Muscle of leg (tissue), 11 donors: Measurements from ENCODE around the gene C7orf57. TPM values are rescaled to one million over a fixed set of nuclear protein-coding genes. Genes with fewer than 3 reads are reported as not detected.

Experiments used
- DNase-seq: peaks from one replicate; pipeline ENCODE4 v3.0.0; 2013
- H3K27ac ChIP-seq: one replicate; pipeline ENCODE4 v1.5.1; 2013; ENCODE audit warnings: mild to moderate bottlenecking, low read length, control low read depth
- H3K27me3 ChIP-seq: one replicate; pipeline ENCODE4 v1.6.1; 2013; ENCODE audit warnings: low read length; ENCODE audit not compliant: control insufficient read depth, insufficient read depth
- H3K36me3 ChIP-seq: one replicate; pipeline ENCODE4 v1.6.1; 2013; ENCODE audit warnings: low read length; ENCODE audit not compliant: control insufficient read depth, insufficient read depth
- H3K4me1 ChIP-seq: one replicate; pipeline ENCODE4 v1.6.1; 2013; ENCODE audit warnings: low read length; ENCODE audit not compliant: control insufficient read depth, insufficient read depth
- H3K4me3 ChIP-seq: one replicate; pipeline ENCODE4 v1.5.1; 2013; ENCODE audit warnings: low read length, control low read depth
- H3K9me3 ChIP-seq: replicated peaks from 2 replicates; pipeline ENCODE4 v1.6.1; 2013; ENCODE audit warnings: low read depth, low read length; ENCODE audit not compliant: control insufficient read depth
- WGBS: methylation state at CpG from one replicate; pipeline ENCODE4 v1.1.5; 2013; ENCODE audit warnings: missing lambda C conversion rate; ENCODE audit not compliant: insufficient coverage; 5-methylcytosine and 5-hydroxymethylcytosine counted together
- polyA plus RNA-seq, 8 donors: library from polyadenylated mRNA; unstranded; fragments of 120-200 nt; gene quantifications; one replicate each; pipeline versions ENCODE4 v1.2.1 to v1.2.3, GENCODE V29; 2013; ENCODE audit warnings: inconsistent platforms in 1 of 8, low replicate concordance in 1 of 8; ENCODE audit not compliant: insufficient read length in 8 of 8, insufficient read depth in 1 of 8
- total RNA-seq: library from RNA; stranded (reverse); fragments of 120-200 nt; gene quantifications from one replicate; pipeline ENCODE4 v1.2.4, GENCODE V29; 2013

C7orf57 gene
- total and polyA plus RNA-seq, 9 donors = 0.09 to 0.17 (median 0.10) TPM; not detected in 3

- Histone ChIP-seq H3K9me3 (no peaks in the 10 kb centered on the region), H3K36me3 (no peaks in the 10 kb centered on the region), H3K4me1 (no peaks in the 10 kb centered on the region), H3K27ac (no peak overlapping the region), H3K27me3 (no peaks in the 10 kb centered on the region), H3K4me3 (no peak overlapping the region)
- WGBS = 89% methylated on average over 3 of the region's 8 CpGs
- DNase-seq = no peak
Observed at GRCh38 chr7:48048113-48048512, 12.8 kb downstream of the C7orf57 start.

DNA sequence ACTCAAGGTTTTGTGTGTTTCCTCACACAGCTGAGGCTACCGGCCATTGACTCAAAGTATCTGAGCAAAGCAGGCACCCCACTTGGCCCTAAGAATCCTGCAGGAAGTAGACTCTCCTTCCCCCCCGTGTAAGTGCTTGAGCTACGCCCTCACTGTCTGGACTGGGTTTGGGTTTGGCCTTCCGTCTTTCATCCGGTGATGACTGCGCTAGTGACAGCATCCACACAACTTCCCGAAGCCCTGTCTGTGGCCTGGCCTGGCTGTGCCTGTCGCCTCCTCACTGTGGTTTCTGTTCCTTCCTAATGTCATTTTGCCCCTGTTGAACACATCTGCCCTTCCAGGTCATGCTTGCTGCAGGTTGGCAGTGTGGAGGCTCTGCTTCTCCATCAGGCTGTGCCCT, 14.5 kb downstream of the C7orf57 start:
- Histone ChIP-seq H3K9me3 (no peaks in the 10 kb centered on the region), H3K36me3 (no peaks in the 10 kb centered on the region), H3K27me3 (no peaks in the 10 kb centered on the region), H3K4me3 (no peak overlapping the region), H3K27ac (no peak overlapping the region), H3K4me1 (no peaks in the 10 kb centered on the region)
- DNase-seq = no peak
- WGBS = 77% methylated on average over 7 of the region's 8 CpGs

DNA sequence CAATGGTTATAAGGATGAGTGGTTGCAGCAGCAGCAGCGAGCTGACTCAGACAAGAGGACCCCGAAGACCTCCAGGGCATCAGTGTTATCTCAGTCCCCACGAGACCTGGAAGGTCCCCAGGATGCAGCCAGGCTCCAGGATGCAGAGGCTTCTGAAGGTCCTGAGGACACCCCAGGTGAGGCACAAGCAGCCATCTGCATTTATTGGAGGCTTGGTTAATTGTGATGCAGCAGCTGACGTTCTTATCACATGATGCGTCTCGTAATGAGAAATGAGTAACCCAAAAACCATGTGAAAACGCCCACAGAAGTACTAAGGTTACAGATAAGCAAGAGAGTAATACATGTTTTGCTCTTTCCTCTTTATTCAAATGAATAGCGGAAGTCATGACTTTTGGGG, 17.4 kb downstream of the C7orf57 start:
- Histone ChIP-seq H3K27ac (no peak overlapping the region), H3K27me3 (no peaks in the 10 kb centered on the region), H3K4me1 (no peaks in the 10 kb centered on the region), H3K4me3 (no peak overlapping the region), H3K9me3 (no peaks in the 10 kb centered on the region), H3K36me3 (no peaks in the 10 kb centered on the region)
- DNase-seq = no peak
- 83% methylated on average over 6 of the region's 8 CpGs for WGBS

GRCh38 chr7:48053736-48054135, 18.4 kb downstream of the C7orf57 start:
- DNase-seq = no peak
- H3K36me3 ChIP-seq = no peaks in the 10 kb centered on the region
- no peak overlapping the region for H3K27ac ChIP-seq
- no peaks in the 10 kb centered on the region for H3K27me3 ChIP-seq
- H3K4me1 ChIP-seq = no peaks in the 10 kb centered on the region
- no peaks in the 10 kb centered on the region for H3K9me3 ChIP-seq
- no peak overlapping the region for H3K4me3 ChIP-seq
- 80% methylated on average over 1 of the region's 2 CpGs for WGBS

DNA sequence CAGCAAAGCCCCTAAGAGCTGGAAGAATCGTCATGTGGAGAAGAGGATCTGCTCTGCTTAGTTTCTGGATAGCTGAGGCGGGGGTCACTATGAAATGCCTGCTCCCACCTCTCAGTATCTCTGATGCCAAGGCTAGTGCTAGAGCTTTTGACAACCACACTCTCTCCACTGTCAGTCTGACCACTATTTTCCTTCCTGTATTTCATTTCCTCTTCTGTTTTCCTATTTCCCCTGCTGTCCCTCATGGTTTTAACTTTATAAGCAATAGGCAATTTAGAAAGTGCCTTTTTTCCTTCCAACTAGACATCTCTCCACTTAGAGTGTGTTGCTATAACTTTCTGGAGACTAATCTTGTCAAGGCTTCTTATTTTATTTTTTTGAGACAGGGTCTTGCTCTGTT, 23.6 kb downstream of the C7orf57 start:
- WGBS = no CpG with 5 or more reads among the region's 2 CpGs

DNA sequence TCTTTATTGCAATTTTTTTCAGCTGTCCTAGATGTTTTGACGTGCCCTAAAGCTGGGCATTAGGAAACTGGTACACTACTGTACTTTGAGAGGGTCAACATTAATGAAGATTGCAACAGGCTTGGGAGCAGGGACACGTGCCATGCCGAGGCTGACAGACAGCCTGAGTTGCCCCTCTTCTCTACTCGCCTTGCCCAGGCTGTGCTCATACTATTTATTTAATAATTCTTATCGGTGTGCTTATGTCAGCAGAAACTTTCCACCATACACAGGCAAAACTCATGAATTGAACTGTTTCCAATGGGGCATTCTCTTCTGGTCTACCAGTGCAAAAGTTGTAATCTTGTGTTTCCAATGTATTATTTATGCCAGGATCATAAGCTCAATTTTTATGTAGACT, 24.4 kb downstream of the C7orf57 start:
- no peaks in the 10 kb centered on the region for H3K27me3 ChIP-seq

More for the DNA sequence above, 23.6 kb downstream of the C7orf57 start:
- no peaks in the 10 kb centered on the region for H3K4me1 ChIP-seq
- no peaks in the 10 kb centered on the region for H3K36me3 ChIP-seq
- H3K4me3 ChIP-seq = no peak overlapping the region
- H3K9me3 ChIP-seq = no peaks in the 10 kb centered on the region
- no peak overlapping the region for H3K27ac ChIP-seq
- DNase-seq = peak; percentile 11
- H3K27me3 ChIP-seq = no peaks in the 10 kb centered on the region

DNA sequence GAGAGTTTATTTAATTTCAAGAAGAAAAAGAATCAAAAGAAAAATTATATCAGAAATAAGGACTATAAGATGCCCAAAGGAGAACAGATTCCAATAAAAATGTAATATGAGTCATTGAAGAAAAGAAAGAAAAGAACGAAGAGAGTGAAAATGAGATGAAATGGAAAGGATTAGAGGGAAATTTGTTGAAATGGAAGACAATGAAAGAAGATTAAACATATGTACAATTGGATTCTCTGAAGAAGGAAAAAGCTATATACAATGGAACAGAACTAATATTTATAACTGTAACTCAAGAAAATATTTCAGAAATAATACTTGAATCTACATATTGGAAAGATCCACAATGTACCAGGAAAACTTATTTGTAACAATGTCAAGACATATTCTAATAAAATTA, 28.6 kb downstream of the C7orf57 start:
- no peak overlapping the region for H3K4me3 ChIP-seq
- no peak overlapping the region for H3K27ac ChIP-seq
- no peaks in the 10 kb centered on the region for H3K4me1 ChIP-seq
- no CpG with 5 or more reads among the region's 1 CpG for WGBS
- H3K27me3 ChIP-seq = no peaks in the 10 kb centered on the region
- DNase-seq = no peak
- H3K9me3 ChIP-seq = no peaks in the 10 kb centered on the region
- H3K36me3 ChIP-seq = no peaks in the 10 kb centered on the region

More for the DNA sequence above, 24.4 kb downstream of the C7orf57 start:
- no peaks in the 10 kb centered on the region for H3K9me3 ChIP-seq
- H3K4me3 ChIP-seq = no peak overlapping the region
- H3K36me3 ChIP-seq = no peaks in the 10 kb centered on the region
- 100% methylated on average over 1 of the region's 5 CpGs for WGBS
- no peak overlapping the region for H3K27ac ChIP-seq
- H3K4me1 ChIP-seq = no peaks in the 10 kb centered on the region
- DNase-seq = no peak

DNA sequence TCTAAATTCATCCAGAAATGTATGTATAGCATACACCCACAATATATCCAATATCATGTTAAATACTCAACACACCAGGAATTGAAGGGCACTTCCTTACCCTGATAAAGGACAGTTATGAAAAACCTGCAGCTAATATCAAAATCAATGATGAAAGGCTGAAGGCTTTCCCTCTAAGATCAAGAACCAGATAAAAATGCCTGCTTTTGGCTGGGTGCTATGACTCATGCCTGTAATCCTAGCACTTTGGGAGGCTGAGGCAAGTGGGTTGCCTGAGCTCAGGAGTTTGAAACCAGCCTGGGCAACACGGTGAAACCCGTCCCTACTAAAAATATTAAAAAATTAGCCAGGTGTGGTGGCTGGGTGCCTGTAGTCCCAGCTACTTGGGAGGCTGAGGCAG, 32.1 kb downstream of the C7orf57 start:
- no peak overlapping the region for H3K4me3 ChIP-seq
- no peaks in the 10 kb centered on the region for H3K4me1 ChIP-seq
- H3K27me3 ChIP-seq = no peaks in the 10 kb centered on the region
- DNase-seq = no peak
- H3K27ac ChIP-seq = no peak overlapping the region
- H3K9me3 ChIP-seq = no peaks in the 10 kb centered on the region
- no CpG with 5 or more reads among the region's 2 CpGs for WGBS
- no peaks in the 10 kb centered on the region for H3K36me3 ChIP-seq

DNA sequence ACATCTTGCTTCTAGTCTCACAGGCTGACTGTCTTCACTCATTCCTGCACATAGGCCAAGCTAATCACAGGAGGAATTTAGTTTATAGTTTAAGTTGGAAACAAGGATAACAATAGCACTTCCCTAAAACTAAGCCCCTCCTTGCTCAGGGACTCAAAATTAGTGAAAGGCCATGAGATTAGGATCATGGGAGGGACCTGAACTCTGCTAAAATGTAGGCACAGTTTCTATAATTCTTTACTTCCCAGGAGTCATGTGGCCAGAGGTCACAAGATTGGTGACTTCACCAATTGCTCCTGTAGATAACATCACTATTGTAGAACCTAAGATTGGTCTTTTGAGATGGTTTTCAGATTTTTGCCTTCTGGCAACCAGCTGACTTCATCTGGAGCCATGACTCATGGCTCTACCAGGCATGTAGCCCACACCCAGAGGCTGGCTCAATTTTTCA, 38.9 kb downstream of the C7orf57 start:
- H3K9me3 ChIP-seq = no peaks in the 10 kb centered on the region
- H3K27ac ChIP-seq = no peak overlapping the region
- no peak overlapping the region for H3K4me3 ChIP-seq
- no peaks in the 10 kb centered on the region for H3K4me1 ChIP-seq
- no peaks in the 10 kb centered on the region for H3K36me3 ChIP-seq
- no peaks in the 10 kb centered on the region for H3K27me3 ChIP-seq
- no peak for DNase-seq

- Histone ChIP-seq H3K4me1 (no peaks in the 10 kb centered on the region), H3K27me3 (no peaks in the 10 kb centered on the region), H3K4me3 (no peak overlapping the region), H3K36me3 (no peaks in the 10 kb centered on the region), H3K27ac (no peak overlapping the region), H3K9me3 (no peaks in the 10 kb centered on the region)
- WGBS = no CpG with 5 or more reads among the region's 1 CpG
- no peak for DNase-seq
Observed at GRCh38 chr7:48077423-48077822, 42.1 kb downstream of the C7orf57 start.

DNA sequence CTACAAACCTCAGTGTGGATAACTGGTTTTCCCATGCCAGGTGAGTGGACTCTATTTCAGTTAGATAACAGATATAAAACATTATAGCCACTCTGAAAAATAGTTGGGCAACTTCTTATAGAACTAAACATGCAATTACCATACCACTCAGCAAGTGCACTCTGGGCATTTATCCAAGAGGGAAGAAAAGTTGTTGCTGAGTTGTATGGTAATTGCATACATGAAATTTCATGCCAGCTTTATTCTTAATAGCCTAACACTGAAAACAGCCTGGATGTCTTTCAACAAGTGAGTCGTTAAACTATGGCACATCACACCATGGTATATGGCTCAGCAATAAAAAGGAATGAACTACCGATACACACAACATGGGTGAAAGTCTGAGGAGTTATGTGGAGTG, 43.1 kb downstream of the C7orf57 start:
- H3K4me3 ChIP-seq = no peak overlapping the region
- WGBS = no CpG with 5 or more reads among the region's 2 CpGs
- H3K9me3 ChIP-seq = no peaks in the 10 kb centered on the region
- H3K36me3 ChIP-seq = no peaks in the 10 kb centered on the region
- no peaks in the 10 kb centered on the region for H3K4me1 ChIP-seq
- H3K27me3 ChIP-seq = no peaks in the 10 kb centered on the region
- DNase-seq = no peak
- H3K27ac ChIP-seq = no peak overlapping the region
